Breast epithelium (tissue), 4 donors: Measurements from ENCODE around the gene MCM5. TPM values are rescaled to one million over a fixed set of nuclear protein-coding genes. Genes with fewer than 3 reads are reported as not detected.

ENCODE experiments used
- DNase-seq, 2 donors: peaks; one replicate each; pipeline ENCODE4 v3.0.0-alpha.2; 2019; ENCODE audit warnings: low spot score in 2 of 2
- H3K27ac ChIP-seq, 2 donors: fragments of 200-600 bp; sonication (generic) in 1 of 2; one replicate each; pipeline ENCODE4 v1.5.1; 2016 to 2019; ENCODE audit warnings: mild to moderate bottlenecking in 1 of 2
- H3K27me3 ChIP-seq, 2 donors: fragments of 200-600 bp; sonication (generic) in 1 of 2; one replicate each; pipeline versions ENCODE4 v1.5.1 to v1.6.0; 2017 to 2019; ENCODE audit warnings: control low read depth in 1 of 2, mild to moderate bottlenecking in 1 of 2
- H3K36me3 ChIP-seq: fragments of 200-600 bp; one replicate; pipeline ENCODE4 v1.5.1; 2019
- H3K4me1 ChIP-seq, 2 donors: fragments of 200-600 bp; sonication (generic); one replicate each; pipeline ENCODE4 v1.5.1; 2016 to 2019; ENCODE audit warnings: control low read depth in 1 of 2
- H3K4me3 ChIP-seq, 3 donors: fragments of 200-600 bp; sonication (generic); 1 replicate in 2 of 3; 2 replicates in 1 of 3; pipeline ENCODE4 v1.5.1; 2016 to 2019; ENCODE audit warnings: mild to moderate bottlenecking in 3 of 3, moderate library complexity in 2 of 3
- H3K9me3 ChIP-seq, 2 donors: fragments of 200-600 bp; sonication (generic) in 1 of 2; one replicate each; pipeline ENCODE4 v1.5.1; 2016 to 2019; ENCODE audit warnings: control low read depth in 1 of 2
- POLR2A ChIP-seq: fragments of 450-650 bp; IDR thresholded peaks from one replicate; pipeline ENCODE4 v1.6.1; 2016; ENCODE audit warnings: antibody characterized with exemption, mild to moderate bottlenecking, moderate library complexity
- POLR2AphosphoS5 ChIP-seq, 3 donors: sonication (generic); formaldehyde crosslinking; IDR thresholded peaks; one replicate each; pipeline ENCODE4 v1.6.1; 2017; ENCODE audit warnings: antibody characterized with exemption in 3 of 3
- intact Hi-C: fragments of 100-400 bp; cut with DNase I; formaldehyde crosslinking; loops from one replicate; pipeline ENCODE4 v1.15.1; 2023; ENCODE audit warnings: low total_unique reads
- total RNA-seq, 3 donors: library from RNA; depleted of rRNA; stranded (reverse); fragments of >200 nt; gene quantifications; one replicate each; pipeline ENCODE4 v1.1.0, GENCODE V29; 2016
- TF ChIP-seq, protein P1 (sequence below), 3 donors: fragments of 450-650 bp; IDR thresholded peaks; one replicate each; pipeline ENCODE4 v1.5.1; 2016 to 2017; ENCODE audit warnings: antibody characterized with exemption in 3 of 3, mild to moderate bottlenecking in 3 of 3, moderate library complexity in 3 of 3

The MCM5 gene
- total RNA-seq = 10 to 100 TPM; 16.4 to 23.3 (median 16.8) TPM

DNA sequence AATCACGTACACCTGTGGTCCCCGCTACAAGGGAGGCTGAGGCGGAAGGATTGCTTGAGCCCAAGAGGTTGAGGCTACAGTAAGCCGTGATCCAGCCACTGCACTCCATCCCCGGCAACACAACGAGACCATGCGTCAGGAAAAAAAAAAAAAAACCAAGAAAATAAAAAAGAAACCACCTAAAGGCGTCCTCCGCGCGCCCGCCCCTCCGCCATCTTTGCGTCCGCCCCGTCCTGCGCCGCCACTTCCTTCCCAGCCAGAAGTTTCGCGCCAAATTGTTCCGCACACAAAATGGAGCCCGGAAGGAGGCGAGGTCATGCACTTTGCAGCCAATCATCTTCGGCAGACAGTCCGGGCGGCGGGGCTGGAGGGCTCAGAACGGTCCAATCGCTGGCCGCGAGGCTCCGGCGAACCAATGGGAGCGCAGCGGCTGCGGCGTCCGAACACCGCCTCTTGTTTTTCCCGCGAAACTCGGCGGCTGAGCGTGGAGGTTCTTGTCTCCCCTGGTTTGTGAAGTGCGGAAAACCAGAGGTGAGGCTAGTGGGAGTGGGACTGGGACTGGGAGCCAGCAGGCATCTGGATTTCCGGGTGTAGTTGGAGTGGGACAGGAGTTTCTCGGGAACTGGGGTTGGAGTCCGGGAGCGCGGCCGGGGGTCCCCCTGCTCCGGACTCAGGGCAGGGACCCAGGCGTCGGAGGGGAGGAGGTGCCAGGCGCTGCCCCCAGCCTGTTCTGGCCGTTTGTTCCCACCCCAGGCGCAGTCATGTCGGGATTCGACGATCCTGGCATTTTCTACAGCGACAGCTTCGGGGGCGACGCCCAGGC, at the start of gene MCM5:
TSS of gene MCM5 (plus strand) at position 463 of the 823 bp plus-strand sequence. CDS start at position 762, 299 bp downstream.
- TF ChIP-seq, protein P1, sequence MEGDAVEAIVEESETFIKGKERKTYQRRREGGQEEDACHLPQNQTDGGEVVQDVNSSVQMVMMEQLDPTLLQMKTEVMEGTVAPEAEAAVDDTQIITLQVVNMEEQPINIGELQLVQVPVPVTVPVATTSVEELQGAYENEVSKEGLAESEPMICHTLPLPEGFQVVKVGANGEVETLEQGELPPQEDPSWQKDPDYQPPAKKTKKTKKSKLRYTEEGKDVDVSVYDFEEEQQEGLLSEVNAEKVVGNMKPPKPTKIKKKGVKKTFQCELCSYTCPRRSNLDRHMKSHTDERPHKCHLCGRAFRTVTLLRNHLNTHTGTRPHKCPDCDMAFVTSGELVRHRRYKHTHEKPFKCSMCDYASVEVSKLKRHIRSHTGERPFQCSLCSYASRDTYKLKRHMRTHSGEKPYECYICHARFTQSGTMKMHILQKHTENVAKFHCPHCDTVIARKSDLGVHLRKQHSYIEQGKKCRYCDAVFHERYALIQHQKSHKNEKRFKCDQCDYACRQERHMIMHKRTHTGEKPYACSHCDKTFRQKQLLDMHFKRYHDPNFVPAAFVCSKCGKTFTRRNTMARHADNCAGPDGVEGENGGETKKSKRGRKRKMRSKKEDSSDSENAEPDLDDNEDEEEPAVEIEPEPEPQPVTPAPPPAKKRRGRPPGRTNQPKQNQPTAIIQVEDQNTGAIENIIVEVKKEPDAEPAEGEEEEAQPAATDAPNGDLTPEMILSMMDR (IDR thresholded peaks at IDR 0.05) = no peak
- TF ChIP-seq POLR2AphosphoS5 (IDR thresholded peaks at IDR 0.05) (peak; percentile 5 to 77 (median 56)), POLR2A (no peak)
- H3K27me3 ChIP-seq = no peaks in the 10 kb centered on the region
- DNase-seq = peak; percentile 97 to 98
- no peaks in the 10 kb centered on the region for H3K9me3 ChIP-seq
- intact Hi-C loops = no loop called here
- peak within 1 kb of the TSS; percentile 70 to 95 (median 84) for H3K4me3 ChIP-seq
- no peaks in the 10 kb centered on the region for H3K4me1 ChIP-seq
- H3K36me3 ChIP-seq = no peaks in the 10 kb centered on the region
- H3K27ac ChIP-seq = peak within 1 kb of the TSS; percentile 54 to 70

DNA sequence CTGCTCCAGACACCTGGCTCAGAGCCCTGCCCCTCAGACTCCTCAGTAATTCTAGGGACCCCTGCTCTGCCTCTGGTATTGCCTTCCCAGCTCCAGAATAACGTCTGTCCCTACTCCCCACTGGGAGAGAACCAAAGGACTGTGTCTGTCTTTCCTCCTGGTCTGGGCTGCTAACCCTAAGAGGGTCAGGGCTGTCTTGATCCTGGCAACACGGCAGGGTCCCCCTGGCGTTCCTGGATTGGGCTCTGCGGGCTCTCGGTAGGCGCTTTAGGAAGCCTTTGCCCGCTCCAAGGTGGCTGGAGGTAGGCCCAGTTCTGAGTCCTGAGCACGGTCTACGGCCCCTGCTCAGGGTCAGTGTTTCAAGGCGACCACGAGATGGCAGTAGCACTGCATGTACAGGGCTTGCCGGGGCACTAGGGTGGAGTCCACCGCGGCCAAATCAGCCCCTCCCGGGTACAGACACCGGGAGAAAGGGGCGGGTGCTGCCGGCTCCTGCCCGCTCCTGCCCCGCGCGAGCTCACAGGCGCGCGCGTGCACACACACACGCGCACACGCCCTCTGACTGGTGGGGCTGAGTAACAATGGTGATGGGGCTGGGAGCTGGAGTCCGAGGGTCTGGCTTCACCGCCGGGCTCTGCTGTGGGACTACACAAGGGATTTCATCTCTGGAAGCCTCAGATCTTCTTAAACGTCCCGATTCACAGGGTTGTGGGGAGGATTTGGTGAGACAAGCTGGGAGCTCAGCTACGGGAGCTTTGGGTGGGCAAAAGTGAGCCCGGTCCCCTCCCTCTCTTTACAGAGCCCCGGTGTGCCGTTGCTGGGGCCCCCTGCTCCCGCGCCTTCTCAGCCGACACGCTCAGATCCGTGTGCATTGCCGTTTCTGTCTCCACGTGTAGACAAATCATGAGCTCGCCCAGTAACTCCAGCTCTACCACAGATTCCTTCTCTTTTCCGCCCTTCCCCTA, 49.1 kb upstream of the MCM5 start:
- Histone ChIP-seq H3K36me3 (no peaks in the 10 kb centered on the region), H3K9me3 (no peaks in the 10 kb centered on the region), H3K4me1 (peaks cover 0 to 8% of the 10 kb centered on the region in 2 donors), H3K4me3 (peak overlapping the region; percentile 49 to 78 (median 54)), H3K27ac (peak overlapping the region; percentile 56 to 74), H3K27me3 (no peaks in the 10 kb centered on the region)
- TF ChIP-seq POLR2A (no peak), POLR2AphosphoS5 (IDR thresholded peaks at IDR 0.05) (peak; percentile 61 to 84 (median 70))
- TF ChIP-seq, protein P1 (IDR thresholded peaks at IDR 0.05) = peak; percentile 77 to 93 (median 90)
- intact Hi-C loops = no loop called here
- DNase-seq = peak; percentile 85 to 91

DNA sequence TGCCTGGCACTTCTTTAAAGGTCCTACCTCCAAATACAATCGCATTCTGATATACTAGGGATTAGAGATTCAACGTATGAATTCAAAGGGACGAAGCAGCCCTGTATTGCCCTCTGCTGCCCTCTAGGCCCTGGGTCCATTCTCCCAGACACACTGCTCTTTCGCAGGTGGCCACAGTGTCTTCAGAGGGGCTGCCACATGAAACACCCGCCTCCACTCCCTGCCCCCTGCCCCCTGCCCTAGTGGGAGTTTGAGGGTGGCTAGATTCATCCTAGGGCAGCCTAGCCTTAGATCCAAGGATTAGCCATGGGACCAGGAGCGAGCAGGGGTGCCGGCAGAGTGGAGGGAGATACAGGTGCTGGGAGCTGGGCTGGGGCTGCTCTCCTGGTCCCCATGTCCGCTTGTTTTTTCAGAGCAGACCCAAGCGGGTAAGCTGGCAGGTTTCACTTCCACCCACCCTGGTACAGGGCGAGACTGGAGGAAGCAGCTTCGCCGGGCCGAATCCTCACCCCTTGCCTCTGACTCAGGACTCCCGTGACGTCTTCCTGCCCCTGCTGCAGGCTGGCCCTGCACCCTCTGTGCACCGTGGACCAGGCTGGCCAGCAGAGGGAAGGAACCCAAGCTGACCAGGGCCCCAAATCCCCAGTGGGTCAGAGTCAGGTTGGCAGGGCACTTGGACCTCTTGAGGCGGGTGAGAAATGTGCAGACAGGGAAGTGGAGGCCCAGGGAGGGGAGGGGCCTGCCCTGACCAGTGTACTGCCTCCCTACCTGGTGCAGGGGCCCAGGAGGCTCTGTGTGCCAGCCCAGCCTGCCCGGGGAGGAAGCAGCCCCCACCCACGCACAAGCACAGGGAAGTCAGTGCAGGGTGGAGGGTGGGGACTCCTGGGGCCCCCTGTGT, 47.5 kb upstream of the MCM5 start:
- no peak overlapping the region for H3K4me3 ChIP-seq
- no peaks in the 10 kb centered on the region for H3K27me3 ChIP-seq
- no peaks in the 10 kb centered on the region for H3K36me3 ChIP-seq
- no peak for DNase-seq
- peaks cover 0 to 8% of the 10 kb centered on the region in 2 donors for H3K4me1 ChIP-seq
- intact Hi-C loops = no loop called here
- no peaks in the 10 kb centered on the region for H3K9me3 ChIP-seq
- H3K27ac ChIP-seq = peak overlapping the region in 1 of 2 donors; percentile 63
- TF ChIP-seq POLR2A (no peak), POLR2AphosphoS5 (IDR thresholded peaks at IDR 0.05) (no peak)
- TF ChIP-seq, protein P1 (IDR thresholded peaks at IDR 0.05) = no peak

DNA sequence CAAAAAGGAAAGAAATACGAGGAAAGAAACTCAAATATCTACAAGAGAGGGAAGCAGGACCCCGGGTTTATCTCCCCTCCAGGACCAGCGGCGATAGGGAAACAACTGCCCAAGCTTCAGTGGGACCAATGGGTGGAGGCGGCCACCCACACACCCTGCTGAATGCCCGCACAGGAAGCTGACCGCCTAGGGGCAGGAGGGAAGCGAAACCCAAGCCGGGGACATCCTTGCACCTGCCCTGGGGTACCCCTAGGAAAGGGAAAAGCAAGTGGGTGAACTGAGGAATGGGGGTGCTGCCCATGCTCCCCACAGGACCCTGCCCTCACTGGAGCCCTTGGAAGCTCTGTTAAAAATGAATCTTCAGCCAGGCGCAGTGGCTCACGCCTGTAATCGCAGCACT, 46.6 kb upstream of the MCM5 start:
- Histone ChIP-seq H3K27ac (no peak overlapping the region), H3K4me3 (no peak overlapping the region), H3K27me3 (no peaks in the 10 kb centered on the region), H3K9me3 (no peaks in the 10 kb centered on the region), H3K36me3 (no peaks in the 10 kb centered on the region), H3K4me1 (peaks cover 0 to 8% of the 10 kb centered on the region in 2 donors)
- TF ChIP-seq, protein P1 (IDR thresholded peaks at IDR 0.05) = no peak
- TF ChIP-seq POLR2AphosphoS5 (IDR thresholded peaks at IDR 0.05) (no peak), POLR2A (no peak)
- intact Hi-C loops = no loop called here
- DNase-seq = no peak
